Activated CD8-positive, alpha-beta memory T cell treated with anti-CD3 and anti-CD28 coated beads for 4 hours (primary cell): ENCODE measurements around the gene SIRT5.

ENCODE experiments used
- DNase-seq, 2 donors: peaks; one replicate each; pipeline ENCODE4 v3.0.0-alpha.2; 2020; ENCODE audit warnings: low read depth in 2 of 2

Gene SIRT5

DNA sequence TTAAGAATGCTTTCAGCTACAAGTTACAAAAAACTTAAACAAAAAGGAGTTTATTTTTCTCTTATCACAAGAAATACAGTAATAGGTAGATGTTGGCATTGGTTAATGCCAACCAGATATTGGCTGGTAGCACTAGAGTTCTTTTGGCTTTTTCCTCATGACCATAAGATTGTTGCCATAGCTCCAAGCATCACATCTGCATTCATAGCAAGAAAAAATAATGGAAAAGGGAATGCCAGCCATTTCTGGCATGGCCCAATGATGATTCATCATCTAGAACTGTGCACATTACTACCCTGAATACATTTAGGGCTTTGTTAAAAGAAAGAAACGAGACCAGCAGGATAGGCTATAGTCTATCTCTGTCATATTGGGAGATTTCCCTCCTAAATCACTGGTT lies 20.8 kb upstream of the SIRT5 start:
- no peak for DNase-seq

DNA sequence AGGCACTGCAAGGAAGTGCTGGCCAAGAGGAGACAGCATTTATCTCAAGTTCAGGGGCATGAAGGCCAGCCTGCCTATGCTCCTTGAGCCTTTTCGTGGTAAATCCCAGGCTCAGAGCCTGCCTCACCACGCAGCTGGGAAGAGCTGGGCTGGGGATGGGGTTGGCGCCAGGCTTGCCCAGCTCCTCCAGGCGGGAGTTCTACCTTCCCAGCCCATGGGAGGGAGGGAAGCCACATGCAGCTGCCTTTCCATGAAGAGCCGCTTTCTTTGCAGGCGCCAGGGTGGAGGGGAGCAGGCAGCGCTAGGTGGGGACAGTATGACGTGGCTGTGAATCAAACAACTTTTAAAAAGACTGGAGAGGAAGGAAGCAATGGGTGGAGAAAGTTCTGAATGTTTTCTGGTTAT lies 19.5 kb upstream of the SIRT5 start:
- no peak for DNase-seq

DNA sequence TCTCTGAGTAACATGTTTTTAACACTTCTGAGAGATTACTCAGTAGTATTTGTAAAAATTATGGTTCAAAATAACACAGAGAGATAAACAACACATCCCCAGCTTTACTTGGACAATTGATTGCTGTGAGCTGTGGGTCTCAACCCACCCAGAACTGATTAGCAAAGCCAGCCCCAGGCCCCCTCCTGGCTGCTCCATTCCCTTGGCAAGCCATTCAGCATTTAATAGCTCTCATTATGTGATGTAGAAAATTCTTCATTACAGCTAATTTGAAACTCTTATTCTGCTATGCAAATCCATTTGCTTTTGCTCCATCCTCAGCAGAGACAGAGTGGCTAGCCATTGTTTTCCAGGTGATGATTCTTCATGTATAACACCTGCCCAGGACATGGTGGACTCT lies 16.6 kb upstream of the SIRT5 start:
- no peak for DNase-seq

DNA sequence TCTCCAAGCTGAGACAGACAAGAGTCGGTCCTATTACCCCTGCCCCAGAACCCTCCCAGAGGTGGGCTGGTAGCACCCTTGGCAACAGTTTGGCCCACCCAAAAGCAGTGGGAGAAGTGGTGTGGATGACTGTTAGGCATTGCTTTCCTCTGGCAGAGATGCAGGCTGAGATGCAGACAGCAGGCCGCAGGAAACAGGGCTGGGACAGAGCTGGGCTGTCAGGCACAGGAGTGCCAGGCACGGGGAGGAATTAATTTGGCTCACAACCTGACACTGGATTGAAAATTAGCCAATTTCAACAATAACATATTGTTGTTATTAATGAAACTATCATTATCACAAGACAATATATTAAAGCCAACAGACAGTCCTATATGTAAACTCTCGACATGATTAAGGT lies 15.7 kb upstream of the SIRT5 start:
- DNase-seq = no peak

DNA sequence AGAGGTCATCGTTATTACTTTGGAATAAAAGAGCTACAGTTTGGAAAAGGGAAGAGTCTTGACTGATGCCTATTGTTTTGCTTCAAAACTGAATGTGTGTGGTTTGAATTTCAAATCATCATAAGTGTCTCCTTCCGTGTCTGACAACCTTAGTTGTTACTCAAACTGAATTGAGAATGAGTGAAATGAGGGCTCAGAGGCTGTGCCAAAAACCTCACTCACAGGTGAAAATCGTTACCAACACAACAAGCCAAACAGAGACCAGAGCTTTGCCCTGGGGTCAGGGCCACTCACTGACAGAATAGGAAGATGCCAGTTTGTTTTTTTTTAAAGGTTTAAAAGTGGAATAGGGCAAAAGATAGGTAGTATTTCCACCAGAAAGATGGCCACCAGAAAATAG lies 15.2 kb upstream of the SIRT5 start:
- DNase-seq = no peak

GRCh38 chr6:13559968-13560650 lies 14.3 kb upstream of the SIRT5 start:
- no peak for DNase-seq

GRCh38 chr6:13560651-13561044 lies 13.8 kb upstream of the SIRT5 start:
- DNase-seq = no peak

GRCh38 chr6:13561624-13562267 lies 12.7 kb upstream of the SIRT5 start:
- DNase-seq = no peak

DNA sequence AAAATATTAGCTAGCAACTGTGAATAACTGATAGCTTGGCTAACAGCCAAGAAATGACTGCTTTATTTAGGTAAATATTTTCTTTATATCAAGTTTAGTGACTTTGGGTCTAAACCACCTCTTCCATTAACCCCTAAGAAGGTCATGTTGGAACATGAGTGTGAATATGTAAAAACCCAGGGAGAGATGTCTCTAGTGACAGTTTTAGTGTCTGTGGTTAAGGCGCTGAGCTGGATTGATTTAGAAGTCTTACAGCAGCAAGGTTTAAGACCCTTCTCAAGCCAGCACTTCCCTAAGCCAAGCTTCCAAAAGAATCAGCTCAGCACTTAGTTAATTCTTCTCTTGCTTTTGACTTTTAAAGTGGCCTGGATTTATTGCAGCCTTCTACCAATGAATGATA lies 11.4 kb upstream of the SIRT5 start:
- DNase-seq = no peak

GRCh38 chr6:13565921-13566320 lies 8.5 kb upstream of the SIRT5 start:
- no peak for DNase-seq

DNA sequence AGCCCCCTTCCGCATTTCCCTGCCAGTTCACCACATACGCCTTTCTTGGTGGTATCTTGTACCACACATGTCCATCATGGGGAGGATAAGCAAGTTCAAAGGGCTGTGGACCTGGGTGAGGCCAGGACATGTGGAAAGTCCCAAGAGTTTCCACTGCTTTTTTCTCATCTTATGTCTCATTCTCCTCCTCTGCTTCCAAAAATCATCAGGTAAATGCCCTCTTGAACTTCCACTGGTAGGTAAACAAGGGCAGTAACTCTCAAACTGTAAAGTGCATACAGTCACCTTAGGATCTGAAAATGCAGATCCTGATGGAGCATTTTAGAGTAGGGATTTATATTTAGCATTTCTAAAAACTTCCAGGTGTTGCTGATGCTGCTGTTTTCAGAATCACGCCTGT lies 7.9 kb upstream of the SIRT5 start:
- no peak for DNase-seq

GRCh38 chr6:13568970-13569369 lies 5.4 kb upstream of the SIRT5 start:
- DNase-seq = no peak

GRCh38 chr6:13572240-13572639 lies 2.2 kb upstream of the SIRT5 start:
- DNase-seq = no peak

- no peak for DNase-seq
These were observed 1.3 kb upstream of the SIRT5 start for GRCh38 chr6:13572951-13573654.

GRCh38 chr6:13573669-13574110 lies 711 bp upstream of the SIRT5 start:
- DNase-seq = no peak

DNA sequence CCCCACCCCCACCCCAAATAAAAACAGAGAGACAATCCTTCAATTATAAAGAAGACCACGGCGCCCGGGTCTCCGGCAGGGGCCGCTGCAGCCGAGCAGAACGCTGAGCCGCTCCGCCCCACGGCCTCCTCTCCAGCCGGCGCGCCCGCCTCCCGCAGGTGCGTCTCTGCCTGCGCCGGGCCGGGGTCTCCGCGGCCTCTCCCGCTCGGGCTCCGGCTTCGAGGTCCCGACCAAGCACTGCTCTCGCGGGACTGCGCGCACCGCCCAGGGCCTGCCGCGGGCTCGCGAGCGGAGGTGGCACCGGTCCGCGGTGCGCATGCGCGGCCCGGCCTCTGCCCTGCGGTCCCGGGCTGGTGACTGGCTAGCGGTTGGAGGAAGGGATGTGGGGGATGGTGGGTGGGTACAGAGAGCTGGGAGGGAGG lies 241 bp upstream of the SIRT5 start:
- peak; percentile 85 to 90 for DNase-seq

- DNase-seq = peak in 1 of 2 donors; percentile 47
These were observed 975 bp downstream of the SIRT5 start for GRCh38 chr6:13575377-13575775.

GRCh38 chr6:13576017-13576416 lies 1.6 kb downstream of the SIRT5 start:
- DNase-seq = no peak

DNA sequence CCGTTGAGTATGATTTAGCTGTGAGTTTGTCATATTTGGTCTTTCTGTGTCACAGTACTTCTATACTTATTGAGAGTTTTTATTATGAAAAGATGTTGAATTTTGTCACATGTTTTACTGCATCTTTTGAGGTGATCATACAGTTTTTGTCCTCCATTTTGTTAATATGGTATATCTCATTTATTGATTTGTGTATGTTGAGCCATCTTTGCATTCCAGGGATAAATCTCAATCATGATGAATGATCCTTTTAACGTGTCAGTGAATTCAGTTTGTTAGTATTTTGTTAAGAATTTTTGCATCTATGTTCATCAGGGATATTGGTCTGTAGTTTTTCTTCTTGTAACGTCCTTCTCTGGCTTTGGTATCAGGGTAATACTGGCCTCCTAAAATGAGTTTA lies 3.5 kb downstream of the SIRT5 start:
- no peak for DNase-seq

- no peak for DNase-seq
These were observed 5.5 kb downstream of the SIRT5 start for GRCh38 chr6:13579911-13580310.

- DNase-seq = no peak
These were observed 7.4 kb downstream of the SIRT5 start for GRCh38 chr6:13581700-13582229.

- no peak for DNase-seq
These were observed 12.5 kb downstream of the SIRT5 start for GRCh38 chr6:13586603-13587542.
